DMS79 treated with DMSO at 0.1 percent for 48 hours (cell line): ENCODE data around the gene SLC27A1.

Source experiments
- DNase-seq: peaks from one replicate; lab custom pipeline; 2025; lab: John Stamatoyannopoulos, UW

The SLC27A1 gene

DNA sequence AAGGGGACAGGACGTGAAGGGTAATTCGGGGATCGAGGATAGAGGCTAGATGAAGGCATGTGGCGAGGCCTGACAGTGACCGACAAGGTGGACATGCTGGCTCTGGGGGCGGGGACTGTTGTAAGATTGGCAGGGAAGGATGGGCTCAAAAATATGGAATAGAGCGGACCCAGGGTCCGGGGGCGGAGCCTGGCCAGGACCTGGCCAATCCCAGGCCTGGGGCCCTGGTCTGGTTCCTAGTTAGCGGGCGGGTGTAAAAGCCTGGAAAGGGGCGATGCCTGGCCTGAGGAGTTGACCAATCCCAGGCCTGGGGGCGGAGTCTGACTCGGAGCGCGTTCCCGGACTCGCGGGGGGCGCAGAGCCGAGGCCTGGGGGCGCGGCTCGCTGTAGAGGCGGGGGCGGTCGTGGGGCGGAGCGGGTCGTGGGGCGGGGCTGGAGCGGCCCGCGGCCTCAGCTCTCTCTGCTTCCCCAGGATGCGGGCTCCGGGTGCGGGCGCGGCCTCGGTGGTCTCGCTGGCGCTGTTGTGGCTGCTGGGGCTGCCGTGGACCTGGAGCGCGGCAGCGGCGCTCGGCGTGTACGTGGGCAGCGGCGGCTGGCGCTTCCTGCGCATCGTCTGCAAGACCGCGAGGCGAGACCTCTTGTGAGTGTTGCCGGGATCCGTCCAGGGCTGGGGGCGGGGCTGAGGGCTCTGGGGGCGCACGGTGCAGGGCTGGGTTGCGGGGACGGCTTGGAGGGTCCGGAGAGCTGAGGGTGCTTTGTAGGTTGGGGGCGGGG lies at the start of gene SLC27A1:
SLC27A1 (plus strand) TSS at position 457 of the 774 bp plus-strand sequence; CDS start at position 474, 17 bp downstream.
- DNase-seq = peak; percentile 95

DNA sequence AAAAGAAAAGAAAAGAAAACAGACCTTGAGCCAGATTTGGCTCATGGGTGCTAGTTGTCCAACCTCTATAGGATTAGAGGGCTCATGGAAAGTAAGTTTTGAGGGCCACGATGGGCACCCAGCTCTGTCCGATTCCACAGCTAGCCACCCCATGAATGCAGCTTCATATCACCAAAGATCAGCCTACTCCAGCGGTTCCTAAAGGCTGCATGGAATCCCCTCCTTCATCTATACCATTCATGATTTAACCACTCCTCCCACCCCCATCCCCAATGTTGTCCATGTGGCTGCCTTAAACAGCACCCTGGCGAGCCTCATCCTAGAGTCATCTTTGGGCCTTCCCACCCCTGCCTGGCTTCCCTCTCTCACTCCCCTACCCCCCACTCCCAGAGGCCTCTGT lies 48.4 kb upstream of the SLC27A1 start:
- DNase-seq = no peak

GRCh38 chr19:17423429-17424208 lies 46.7 kb upstream of the SLC27A1 start:
- no peak for DNase-seq

- no peak for DNase-seq
These were observed 45.5 kb upstream of the SLC27A1 start for GRCh38 chr19:17424743-17425365.

- DNase-seq = no peak
These were observed 40.6 kb upstream of the SLC27A1 start for GRCh38 chr19:17429641-17430113.

DNA sequence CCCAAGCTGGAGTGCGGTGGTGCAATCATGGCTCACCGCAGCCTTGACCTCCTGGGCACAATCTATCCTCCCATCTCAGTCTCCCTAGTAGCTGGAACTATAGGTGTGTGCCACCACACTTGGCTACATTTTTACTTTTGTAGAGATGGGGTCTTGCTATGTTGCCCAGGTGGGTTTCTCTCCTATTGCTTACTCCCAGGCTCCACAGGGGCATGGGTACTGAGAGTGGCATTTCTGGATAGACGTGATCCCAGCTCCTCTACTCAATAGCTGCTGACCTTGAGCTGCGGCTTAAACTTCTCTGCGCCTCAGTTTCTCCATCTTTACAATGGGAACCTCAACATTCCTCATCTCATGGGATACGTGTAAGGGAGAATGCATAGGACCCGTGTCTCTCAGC lies 38.9 kb upstream of the SLC27A1 start:
- DNase-seq = no peak

GRCh38 chr19:17435218-17435617 lies 35.1 kb upstream of the SLC27A1 start:
- DNase-seq = no peak

DNA sequence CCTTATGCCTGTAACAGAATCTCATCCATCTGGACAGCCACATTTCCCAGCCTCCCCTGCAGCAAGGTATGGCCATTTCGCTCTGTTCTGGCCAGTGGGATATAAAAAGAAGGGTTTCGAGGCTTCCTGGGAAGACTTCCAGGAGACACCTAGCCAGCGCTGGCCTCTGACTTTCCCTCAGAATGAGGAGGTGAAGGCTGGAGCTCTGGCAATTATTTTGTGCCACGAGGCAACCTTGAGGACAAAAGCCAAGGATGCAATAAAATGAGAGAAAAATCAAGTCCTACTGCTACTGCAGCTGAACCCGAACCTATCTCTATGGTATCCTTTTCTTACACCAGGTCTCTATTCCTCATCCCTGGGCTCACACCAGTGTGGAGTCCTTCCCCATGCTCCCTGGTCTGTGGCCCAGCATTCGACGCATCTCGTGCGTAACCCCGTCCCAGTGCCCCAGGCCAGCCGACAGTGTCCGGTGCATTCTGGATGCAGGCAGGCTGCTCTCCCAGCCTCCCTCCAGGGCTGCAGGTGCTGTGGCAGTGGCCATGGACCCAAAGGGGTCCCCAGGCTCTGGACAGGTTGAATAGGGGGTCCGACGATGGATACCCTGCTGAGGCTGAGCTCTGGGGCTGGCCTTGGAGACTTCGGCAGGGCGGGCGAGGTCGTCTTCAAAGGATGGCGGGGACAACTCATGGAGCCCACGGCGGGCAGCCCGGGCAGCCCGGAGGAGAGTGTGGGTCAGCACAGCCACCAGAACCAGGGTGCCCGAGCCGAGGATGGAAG lies 34.0 kb upstream of the SLC27A1 start:
- no peak for DNase-seq

DNA sequence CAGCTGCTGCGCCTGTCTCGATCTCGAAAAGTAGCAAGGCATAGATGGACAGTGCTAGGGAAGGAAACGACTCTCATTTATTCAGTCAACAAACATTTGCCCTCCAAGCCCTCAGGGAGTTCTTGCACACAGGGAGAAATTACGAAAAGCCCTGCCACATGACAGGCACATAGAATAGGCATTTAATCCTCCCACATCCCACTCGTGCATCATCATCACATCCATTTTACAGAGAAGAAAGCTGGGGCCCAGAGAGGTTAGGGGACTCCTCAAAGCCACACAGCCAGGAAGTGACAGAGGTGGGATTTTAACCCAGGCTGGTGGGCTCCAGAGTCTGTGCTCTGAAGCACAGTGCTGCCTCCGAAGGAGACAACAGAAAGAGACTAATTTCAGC lies 33.5 kb upstream of the SLC27A1 start:
- no peak for DNase-seq

GRCh38 chr19:17441241-17442021 lies 28.9 kb upstream of the SLC27A1 start:
- DNase-seq = peak; percentile 11

- no peak for DNase-seq
These were observed 24.7 kb upstream of the SLC27A1 start for GRCh38 chr19:17445526-17446165.

GRCh38 chr19:17447704-17448130 lies 22.6 kb upstream of the SLC27A1 start:
- DNase-seq = peak; percentile 24

GRCh38 chr19:17448131-17448967 lies 22.0 kb upstream of the SLC27A1 start, which contains the start of gene TMEM221:
Gene TMEM221, minus strand, starts transcription at chr19:17448668. Its CDS starts 206 bp downstream, at chr19:17448462.
- peak; percentile 24 for DNase-seq

DNA sequence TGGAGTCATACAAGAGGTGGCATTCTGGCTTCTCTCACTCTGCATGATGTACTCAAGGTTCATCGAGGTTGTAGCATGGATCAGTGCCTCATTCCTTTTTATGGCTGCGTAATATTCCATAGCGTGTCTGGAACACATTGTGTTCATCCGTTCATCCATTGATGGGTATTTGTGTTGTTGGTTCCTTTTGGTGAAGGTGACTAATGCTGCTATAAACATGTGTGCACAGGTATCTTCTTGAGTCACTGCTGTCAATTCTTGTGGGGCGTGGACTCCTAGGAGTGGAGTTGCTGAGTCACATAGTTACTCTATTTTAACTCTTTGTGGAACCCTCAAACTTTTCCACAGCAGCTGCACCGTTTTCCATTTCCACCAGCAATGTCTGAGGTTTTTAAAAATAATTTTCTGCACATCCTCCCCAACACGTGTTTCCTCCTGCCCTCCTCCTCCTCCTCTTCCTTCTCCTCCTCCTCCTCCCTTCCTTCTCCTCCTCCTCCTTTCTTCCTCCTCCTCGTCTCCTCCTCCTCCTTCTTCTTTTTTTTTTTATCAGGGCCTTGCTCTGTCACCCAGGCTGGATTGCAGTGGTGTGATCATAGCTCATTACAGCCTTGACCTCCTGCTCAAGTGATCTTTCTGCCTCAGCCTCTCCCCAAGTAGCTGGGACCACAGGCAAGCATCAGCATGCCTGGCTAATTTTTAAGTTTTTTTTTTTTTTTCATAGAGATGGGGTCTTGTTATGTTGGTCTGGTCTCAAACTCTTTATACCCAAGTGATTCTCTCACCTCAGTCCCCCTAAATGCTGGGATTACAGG lies 19.9 kb upstream of the SLC27A1 start:
- peak; percentile 1 for DNase-seq

DNA sequence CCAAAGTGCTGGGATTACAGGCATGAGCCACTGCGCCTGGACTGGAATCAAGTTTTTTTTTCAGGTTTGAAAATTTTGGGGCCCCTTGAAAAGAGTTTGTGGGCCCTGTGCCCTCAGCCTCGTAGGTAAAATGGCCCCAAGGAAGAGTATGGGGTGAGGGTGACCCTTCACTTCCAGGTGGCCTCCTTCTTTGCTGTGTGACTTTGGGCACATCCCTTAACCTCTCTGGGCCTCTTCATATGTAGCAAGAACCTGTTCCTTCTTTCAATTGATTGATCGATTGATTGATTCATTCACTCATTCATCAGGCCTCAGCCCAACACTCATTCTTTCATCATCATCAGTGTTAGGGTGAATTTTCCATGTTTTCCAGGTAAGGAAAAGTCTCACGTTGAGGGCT lies 18.5 kb upstream of the SLC27A1 start:
- no peak for DNase-seq

- peak; percentile 3 for DNase-seq
These were observed 15.7 kb upstream of the SLC27A1 start for GRCh38 chr19:17454576-17455071.

GRCh38 chr19:17455308-17456123 lies 14.8 kb upstream of the SLC27A1 start:
- DNase-seq = peak; percentile 2
